ENCODE measurements around the gene CD300C.
"Not testable (repeated sequence)": the region's sequence is repeated elsewhere in the genome, so short reads cannot be mapped to it uniquely, and the experiment has no call there.

Gene CD300C

DNA sequence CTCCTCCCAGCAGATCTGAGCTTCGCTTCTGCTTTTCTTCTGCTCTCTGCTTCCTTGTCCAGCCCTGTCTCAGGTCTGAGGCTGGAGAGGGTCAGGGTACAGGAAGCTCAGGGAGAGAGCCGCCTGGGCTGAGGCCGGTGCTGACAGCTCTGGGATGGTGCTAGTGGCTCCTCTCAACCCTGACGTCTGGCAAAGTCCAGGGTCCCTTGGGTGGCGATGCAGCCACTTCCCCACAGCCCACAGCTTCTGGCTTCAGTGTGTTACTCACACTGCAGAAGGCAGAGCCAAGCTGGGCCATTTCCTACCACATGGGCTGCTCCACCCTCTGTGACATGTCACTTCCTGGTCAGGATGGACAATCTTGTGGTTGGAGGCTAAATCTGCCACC, at the start of gene CD300C:
Gene CD300C (minus strand): TSS at position 273 of the 388 bp plus-strand sequence. CDS start 333 bp downstream, outside the sequence.
- DNase-seq: no peak

DNA sequence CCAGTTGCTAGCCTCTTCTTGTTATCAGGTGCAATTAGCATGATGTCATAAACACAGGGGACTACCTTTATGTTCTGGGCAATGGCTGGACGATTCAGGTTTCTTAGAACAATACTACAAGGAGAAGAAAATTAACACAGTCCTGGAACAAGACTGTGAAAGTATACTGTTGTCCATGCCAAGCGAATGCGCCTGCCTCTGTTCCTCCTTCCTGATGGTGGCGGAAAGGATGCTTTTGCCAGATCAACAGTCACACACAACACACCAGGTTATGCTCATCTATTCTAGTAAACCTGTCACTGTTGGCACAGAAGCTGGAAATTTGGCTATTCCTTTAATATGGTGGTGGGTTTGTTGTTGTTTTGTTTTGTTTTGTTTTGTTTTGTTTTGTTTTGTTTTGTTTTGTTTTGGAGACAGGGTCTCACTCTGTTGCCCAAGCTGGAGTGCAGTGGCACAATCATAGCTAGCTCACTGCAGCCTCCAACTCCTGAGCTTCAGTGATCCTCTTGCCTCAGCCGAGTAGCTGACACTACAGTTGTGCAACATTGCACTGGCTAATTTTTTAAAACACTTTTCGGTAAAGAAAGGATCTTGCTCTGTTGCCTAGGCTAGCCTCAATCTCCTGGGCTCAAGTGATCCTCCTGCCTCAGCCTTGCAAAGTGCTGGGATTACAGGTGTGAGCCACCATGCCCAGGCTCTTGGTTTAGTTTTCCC, 49.3 kb upstream of the CD300C start:
- no peak for DNase-seq

DNA sequence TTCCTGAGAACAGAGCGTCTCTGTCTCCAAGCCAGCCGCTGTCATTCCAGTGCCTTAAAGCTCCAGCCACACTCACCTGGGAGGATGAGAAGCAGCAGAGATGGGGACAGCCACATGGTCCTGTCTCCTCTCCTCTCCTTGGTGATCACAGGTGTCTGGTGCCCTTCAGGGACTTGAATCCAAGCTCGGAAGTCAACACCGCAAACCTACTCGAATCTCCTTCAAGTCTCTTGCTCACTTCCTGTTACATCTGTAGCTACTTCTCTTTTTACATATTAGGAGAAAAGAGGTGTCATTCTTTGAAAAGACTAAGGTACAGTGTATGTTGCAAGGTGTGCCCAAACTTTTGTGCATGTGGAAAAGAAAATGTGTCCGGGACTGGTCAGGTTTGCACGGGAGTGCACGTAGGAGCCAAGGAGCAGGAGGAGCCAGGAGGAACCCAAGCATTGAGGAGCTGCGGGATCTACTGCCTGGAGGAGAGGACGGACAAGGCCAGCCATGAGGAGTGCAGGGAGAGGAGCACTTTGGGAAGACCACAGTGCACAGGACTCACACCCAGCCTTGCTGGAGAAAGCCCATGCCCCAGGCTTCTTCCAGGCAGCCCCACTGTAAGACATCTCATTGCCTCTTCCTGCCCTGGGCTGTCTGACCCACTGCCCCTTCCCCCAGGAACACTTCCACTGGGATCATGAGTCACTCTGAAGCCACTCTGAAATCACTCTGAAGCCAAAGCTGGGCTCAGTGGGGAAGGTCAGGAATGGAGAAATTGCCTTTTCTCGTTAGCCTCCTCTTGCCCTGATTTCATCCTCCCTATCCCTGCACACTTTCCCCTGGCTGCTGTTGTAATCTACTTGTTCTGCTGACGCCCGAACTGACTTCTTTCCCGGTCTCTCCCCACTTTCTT, 46.4 kb upstream of the CD300C start, which contains the start of gene CD300LD:
Gene CD300LD (minus strand): TSS at position 197 of the 904 bp plus-strand sequence. CDS start 81 bp downstream, at position 116.
- DNase-seq: no peak

DNA sequence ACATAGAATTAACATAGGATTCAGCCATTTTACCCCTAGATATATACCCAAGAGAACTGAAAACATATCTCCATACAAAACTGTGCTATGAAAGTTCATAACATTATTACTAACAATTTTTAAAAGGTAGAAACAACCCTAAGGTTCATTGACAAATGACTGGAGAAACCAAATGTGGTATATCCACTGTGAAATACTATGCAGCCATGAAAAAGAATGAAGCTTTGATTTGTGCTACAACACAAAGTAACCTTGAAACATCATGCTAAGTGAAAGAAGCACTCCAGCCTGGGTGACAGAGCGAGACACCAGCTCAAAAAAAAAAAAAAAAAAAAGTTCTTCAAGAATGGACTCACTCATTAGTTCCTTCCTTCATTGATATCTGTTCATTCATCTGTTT, 45.6 kb upstream of the CD300C start:
- DNase-seq: no peak

DNA sequence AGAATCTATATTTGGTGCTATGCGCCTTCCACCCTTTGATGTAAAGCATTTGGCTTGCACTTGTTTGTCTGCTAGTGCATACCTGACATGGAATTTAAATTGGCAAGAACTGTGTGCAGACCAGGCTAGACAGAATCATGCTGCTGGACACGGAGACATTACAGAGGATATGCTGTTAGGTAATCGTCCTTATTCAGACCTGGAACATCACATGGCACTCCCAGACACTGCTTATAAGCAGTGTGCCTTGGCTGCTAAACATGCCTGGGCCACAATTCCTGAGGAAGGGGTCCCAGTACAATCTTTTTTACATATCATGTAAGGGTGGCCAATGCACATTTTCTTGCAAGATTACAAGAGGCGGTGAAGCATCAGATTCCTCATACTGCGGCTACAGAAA, 39.8 kb upstream of the CD300C start:
- no peak for DNase-seq

DNA sequence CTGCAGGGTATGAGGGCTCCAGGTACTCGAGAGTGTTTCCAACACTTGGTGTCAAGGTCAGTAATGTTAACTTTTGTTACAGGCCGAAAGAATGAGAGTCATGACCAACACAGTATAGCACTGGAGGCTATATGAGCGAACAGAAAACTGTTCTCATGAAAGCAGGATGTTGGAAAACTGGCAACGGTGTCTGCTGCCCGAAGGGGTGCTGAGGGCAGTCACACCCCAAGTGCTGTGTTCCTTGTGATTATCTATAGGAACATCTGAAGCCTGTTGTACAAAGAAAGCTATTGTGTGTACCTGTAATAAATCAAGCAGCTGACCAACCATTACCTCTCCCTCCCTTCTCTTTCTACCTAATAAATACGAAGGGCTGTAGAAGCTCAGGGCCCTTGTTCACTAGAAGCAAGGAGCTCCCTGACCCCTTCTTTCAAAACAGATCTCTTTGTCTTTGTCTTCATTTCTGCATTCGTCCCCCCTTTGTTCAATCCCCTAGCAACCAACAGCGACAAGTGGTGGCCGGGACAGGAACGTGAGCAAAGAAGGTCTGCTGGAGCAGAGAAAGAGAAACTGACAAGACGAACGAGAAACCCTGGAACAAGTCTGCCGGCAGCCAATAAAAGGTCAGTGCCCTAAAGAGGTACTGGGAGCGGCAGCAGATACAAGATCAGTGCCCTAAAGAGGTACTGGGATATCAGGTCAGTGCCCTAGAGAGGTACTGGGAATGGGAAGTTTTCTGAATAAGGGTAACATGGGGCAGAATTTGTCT, 38.6 kb upstream of the CD300C start:
- no peak for DNase-seq

DNA sequence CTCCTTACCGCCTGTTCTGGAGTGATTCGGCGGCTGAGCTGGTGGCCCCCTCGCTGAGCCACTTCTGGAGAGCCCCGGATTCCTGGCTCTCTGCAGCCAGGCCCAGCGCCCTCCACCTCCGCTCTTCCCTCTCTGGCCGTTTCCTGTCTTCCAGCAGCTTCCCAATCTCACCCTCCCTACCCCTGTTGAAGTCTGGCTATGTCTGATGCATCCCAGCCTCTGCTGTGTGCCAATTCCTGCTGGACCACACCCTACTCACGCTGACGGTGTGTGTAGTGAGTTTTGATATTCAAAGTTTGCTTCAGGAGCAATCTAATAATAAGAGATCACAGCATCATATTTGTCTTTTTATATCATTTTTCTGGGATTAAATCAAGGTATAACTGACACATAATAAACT, 36.7 kb upstream of the CD300C start:
- no peak for DNase-seq

DNA sequence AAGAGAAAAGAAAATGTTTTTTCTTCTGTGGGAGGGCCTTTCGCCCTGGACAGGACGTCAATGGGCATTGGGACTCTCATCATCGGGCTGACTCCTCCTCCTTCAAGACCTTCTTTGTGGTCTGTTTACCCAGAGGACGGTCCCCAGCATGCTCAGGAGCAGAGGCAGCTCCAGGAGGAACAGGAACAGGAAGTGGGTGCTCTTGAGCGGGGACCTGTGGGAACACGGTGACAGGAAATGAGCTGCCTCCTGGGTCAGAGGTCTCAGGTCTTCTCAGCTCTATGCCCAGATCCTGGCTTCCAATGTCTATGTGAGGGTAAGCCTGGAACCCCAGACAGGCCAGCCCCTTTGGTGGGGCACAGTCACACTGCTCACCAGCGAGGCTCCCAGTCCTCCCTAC, 34.0 kb upstream of the CD300C start:
- no peak for DNase-seq

DNA sequence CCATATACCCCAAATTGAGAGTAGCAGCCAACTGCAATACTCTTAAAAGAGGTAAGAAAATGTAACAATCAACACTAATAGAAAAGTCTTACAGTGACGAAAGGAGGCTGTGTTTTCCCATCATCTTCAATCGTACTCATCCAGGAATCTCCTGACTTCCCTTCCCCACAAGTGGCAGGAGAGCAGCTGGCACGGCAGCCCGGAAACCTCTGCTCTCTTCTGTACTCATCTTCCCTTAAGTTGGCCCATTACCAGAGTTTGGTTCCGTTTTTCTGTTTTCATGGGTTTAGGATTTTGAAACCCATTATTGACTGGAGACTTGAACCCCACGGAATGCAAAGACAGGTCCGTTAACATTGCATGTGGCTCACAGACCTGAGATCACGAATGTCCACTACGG, 33.1 kb upstream of the CD300C start:
- DNase-seq: no peak

DNA sequence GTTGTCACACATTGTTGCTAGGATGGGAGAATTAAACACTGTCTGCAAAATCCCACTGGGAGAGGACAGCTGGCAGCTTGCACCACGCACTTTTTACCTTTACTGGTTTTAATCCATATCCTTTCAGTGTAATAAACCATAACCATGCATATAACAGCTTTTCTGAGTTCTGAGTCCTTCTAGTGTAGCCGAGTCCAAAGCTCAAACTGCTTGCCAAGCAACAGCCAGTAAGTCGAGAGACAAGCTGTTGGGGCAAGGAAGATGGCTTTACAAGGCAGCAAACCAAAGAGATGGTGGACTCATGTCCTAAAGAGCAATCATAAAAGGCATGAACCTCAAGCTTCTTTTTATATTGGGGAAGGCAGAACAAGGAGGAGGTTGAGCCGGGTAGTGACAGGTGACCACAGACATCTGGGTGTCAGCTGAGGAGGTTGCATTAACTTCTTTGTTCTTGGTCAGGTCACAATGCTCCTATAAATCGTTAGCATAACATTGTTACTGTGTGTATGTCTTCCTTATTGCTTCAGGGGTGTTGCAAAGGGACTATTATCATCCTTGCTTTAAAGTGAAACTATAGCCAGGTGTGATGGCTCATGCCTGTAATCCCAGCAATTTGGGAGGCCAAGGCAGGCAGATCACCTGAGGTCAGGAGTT, 28.7 kb upstream of the CD300C start:
- DNase-seq: no peak

DNA sequence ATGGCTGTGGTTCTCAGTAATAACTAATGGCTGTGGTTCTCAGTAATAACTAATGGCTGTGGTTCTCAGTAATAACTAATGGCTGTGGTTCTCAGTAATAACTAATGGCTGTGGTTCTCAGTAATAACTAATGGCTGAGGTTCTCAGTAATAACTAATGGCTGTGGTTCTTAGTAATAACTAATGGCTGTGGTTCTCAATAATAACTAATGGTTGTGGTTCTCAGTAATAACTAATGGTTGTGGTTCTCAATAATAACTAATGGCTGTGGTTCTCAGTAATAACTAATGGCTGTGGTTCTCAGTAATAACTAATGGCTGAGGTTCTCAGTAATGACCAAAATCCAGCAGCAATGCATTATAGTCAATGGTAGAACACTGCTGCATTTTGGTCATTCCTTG, 27.7 kb upstream of the CD300C start:
- DNase-seq: not testable (repeated sequence)

DNA sequence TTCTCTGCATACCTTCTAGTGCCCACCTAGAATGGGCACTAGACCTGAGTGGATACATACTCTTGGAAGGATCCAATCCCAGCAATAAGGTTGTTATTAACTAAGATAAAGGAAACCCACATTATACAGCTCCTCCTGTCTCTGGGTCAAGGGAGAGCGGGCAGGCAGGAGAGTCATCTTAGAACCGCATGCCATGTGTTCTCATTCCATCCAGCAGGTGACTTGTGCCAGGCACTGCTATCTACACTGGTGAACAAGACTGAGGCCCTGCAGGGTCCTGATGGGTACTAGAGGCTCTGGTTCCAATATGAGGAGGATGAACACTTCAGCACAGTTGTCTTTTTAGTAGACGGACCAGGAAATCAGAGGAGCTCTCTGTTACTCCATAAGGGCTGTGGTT, 27.3 kb upstream of the CD300C start:
- no peak for DNase-seq

DNA sequence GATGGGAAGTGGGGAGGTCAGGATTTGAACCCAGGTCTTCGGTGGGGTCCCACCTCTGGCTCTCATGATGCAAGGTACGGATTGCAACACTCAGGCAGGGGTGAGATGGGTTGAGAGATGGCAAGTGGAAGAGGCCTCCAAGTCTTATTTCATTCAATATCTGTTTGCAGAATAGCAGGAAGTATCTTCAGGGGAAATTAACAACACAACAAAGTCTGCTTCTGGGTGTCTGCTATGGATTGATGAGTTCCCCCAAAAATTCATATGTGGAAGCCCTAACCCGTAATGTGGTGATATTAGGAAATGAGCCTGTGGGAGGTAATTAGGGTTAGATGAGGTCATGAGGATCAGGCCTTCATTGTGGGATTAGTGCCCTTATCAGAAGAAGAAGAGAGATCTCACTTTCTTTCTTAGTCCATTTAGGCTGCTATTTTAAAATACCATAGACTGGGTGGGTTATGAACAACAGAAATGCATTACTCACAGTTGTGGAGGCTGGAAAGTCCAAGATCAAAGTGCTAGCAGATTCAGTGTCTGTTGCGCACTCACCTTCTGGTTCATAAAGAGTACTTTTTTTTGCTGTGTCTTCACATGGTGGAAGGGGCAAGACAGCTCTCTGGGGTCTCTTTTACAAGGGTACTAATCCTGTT, 25.8 kb upstream of the CD300C start:
- DNase-seq: no peak

DNA sequence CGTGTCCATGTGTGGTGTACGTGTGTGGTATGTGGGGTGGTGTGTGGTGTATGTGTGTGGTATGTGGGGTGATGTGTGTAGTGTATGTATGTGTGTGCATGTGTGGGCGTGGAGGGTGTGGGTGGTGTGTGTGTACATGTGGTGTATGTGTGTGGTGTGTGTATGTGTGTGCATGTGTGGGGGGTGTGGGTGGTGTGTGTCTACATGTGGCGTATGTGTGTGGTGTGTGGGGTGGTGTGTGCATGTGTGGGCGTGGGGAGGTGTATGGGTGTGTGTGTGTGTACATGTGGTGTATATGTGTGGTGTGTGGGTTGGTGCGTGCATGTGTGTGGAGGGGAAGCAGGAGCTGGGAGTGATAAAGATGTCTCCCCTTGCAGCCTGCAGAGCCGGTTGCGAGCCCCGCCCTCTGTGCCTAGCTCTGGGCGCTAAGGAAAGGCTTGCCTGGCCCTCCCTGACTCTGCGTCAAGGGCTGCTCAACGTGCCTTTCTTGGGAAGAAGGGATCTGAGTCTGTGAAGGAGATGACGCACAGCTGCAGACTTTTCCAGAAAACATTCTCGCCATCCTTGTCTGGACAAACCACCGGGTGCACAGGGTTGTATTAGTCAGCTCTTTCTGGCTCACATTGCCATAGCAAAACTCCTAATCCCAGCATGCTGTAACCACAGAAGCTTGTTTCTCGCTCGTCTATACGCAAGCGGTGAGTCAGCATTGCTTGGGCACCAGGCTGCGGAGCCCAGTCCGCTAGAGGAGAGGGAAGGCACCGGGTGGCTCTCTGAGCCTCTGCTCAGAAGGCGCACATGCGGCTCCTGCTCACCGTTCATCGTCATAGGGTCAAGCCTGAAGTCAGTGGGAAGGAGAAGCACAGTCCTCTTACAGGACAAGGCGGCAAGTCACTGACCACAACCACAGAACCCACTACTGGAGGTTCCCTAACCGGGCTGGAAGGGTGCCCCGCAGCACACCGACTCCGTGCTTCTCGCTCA, 23.4 kb upstream of the CD300C start:
- DNase-seq: peak; percentile 71

DNA sequence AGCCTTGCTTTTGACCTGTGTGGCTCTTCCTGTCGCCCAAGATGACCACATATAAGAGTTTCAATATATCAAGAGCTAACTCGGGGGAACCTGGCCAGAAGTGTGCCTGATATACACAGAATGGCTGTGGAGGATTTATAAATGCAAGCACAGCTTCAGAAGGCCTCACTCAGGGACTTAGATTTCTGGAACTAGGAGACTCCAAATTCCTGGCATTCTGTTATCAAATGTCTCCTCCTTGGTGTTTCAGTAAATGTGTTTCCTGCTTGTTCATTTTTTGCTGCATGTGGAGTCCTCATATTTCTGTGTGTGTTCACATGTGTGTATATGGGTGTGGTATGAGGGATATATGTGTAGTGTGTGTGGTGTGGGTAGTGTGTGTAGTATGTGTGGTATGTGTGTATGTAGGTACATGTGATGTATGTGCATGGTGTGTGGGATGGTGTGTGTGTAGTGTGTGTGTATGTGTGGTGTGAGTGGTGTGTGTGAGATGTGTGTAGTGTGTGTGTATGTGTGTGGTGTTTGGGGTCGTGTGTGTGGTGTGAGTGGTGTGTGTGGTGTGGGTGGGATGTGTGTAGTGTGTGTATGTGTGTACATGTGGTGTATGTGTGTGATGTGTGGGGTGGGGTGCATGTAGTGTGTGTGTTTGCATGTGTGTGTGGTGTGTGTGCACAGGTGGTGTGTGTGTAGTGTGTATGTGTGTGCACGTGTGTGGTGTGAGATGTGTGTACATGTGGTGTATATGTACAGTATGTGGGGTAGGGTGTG, 22.4 kb upstream of the CD300C start:
- DNase-seq: no peak

DNA sequence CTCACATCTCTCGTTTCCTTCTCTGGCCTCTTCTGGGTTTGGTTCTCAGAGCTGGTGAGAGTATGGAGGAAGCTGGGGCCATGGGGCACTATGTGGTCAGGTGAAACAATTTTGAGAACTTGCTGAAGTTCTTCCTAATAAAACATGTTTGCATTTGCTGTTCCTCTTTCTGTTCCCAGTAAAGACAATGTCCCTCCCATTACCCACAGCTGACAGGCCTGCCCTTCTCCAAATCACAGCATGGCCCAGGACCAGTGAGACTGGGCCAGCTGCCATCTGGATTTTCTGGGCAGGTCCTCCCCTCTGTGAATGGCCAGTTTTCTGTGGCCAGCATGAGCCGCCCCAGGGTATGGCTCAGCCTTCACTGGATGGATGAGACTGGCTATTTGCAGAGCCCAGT, 21.5 kb upstream of the CD300C start, which contains the start of gene CD300H:
Gene CD300H (minus strand): TSS at position 113 of the 400 bp plus-strand sequence.
- DNase-seq: no peak

DNA sequence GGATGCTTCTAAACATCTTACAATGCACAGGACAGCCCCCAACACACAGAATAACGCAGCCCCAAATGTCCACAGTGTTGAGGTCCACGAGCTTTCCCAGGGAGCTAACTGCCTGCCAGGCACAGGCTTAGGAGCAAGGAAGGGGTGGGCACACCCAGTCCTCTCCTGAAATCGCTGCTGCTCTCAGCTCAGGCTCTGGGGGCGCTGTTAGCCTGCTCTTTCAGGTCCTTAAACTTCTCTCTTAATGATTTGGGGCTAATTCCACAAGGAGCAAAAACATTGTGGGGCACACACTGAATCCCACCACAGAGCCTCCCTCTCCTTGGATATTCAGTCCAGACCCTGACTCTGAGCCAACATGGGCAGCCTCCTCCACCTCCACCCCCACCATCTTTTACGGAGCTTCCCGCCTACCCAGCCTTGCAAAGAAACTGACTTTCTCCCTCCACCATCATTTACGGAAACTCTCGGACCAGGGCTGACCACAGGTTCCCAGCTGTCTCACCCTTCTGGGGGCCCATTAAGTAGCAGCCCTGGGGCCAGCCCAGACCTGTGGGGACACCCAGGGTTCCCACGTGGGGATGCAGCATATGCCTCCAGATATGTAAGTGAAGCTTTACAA, 20.3 kb upstream of the CD300C start:
- DNase-seq: peak; percentile 62

DNA sequence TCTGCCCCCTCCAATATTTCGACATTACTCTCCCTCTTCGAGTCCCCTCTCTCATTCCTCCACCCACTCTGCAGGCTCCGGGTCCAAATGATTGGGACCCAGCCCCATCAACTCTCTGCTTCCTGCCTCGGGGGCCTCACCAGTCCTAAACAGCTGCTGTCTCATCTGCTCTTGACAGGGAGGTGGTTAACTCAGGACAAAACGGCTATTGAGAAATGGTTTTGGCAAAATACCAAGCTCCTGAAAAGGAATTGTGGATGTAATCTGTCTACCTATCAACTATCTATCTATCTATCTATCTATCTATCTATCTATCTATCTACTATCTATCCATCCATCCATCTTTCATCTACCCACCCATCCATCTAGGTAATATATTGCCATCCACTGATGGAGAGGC, 19.2 kb upstream of the CD300C start:
- DNase-seq: no peak

DNA sequence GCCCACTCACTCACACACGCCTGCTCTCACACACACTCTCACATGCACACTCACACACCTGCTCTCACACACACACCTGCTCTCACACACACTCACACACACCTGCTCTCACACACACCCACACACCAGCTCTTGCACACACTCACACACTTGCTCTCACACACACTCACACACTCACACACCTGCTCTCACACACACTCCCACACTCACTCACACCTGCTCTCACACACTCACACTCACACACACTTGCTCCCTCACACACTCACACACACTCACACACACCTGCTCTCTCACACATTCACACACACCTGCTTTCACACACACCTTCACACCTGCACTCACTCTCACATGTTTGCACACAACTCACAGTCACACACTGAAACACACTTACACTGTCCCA, 17.4 kb upstream of the CD300C start:
- no peak for DNase-seq

DNA sequence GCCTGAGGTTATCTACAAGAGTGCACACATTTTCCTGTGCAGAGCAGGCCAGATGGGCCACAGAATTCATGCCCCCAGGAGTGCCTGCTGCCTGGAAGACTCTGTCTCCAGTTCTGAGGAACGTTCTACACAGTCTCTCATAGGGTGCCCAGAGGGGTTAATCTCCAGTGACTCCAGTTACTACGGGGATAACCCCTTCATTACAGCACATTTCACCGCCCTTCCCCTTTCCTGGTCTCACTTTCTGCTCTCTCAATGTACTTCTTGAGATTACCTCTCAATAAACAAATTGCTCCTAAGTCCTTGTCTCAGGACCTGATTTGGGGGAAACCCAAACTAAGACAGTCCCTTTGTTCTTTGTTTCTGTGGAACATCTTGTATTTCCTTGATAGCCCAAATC, 15.7 kb upstream of the CD300C start:
- no peak for DNase-seq
